WTC11 (cell line): ENCODE data around the gene CSNK1E. TPM values are rescaled to one million over a fixed set of nuclear protein-coding genes. Genes with fewer than 3 reads are reported as not detected.

Experiments used
- ATAC-seq: fragments of 200-7000 bp; cut with Tn5 transposase; 2 replicates; pipeline ENCODE4 v1.10.0; 2021; ENCODE audit warnings: mild to moderate bottlenecking, moderate library complexity
- CTCF ChIA-PET: fragments of 300-600 bp; sonication (Branson Sonifier 250); formaldehyde crosslinking; loops from one replicate; lab custom pipeline; 2021; ENCODE audit warnings: antibody characterized with exemption; lab: Charles Lee
- POLR2A ChIA-PET: fragments of 350-600 bp; sonication (Branson Sonifier 250); formaldehyde crosslinking; loops from one replicate; lab custom pipeline; 2021; ENCODE audit warnings: antibody characterized with exemption; lab: Charles Lee
- DNase-seq: peaks from one replicate; pipeline ENCODE4 v3.0.0; 2021; ENCODE audit warnings: low spot score
- H3K27ac Mint-ChIP-seq: 2 replicates; pipeline ENCODE4 v1.8.0; 2021; ENCODE audit warnings: mixed read lengths
- H3K27me3 Mint-ChIP-seq: 2 replicates; pipeline ENCODE4 v1.8.0; 2021; ENCODE audit warnings: low read depth, mild to moderate bottlenecking, moderate library complexity, mixed read lengths
- H3K36me3 Mint-ChIP-seq: 2 replicates; pipeline ENCODE4 v1.8.0; 2021; ENCODE audit warnings: mixed read lengths
- H3K4me1 Mint-ChIP-seq: 2 replicates; pipeline ENCODE4 v1.8.0; 2022; ENCODE audit warnings: mixed read lengths
- H3K4me3 Mint-ChIP-seq: 2 replicates; pipeline ENCODE4 v1.8.0; 2021; ENCODE audit warnings: mild to moderate bottlenecking, moderate library complexity, mixed read lengths
- H3K9me3 Mint-ChIP-seq: 2 replicates; pipeline ENCODE4 v1.8.0; 2021; ENCODE audit warnings: mixed read lengths
- EMX1 ChIP-seq: fragments of 250-450 bp; sonication (Bioruptor Pico); IDR thresholded peaks from 2 replicates; pipeline ENCODE4 v1.8.0; 2021; ENCODE audit warnings: mild to moderate bottlenecking
- GTF2I ChIP-seq: fragments of 250-450 bp; sonication (Bioruptor Pico); conservative IDR thresholded peaks from 2 replicates; pipeline ENCODE4 v1.4.0; 2021; ENCODE audit warnings: mild to moderate bottlenecking
- MYBL2 ChIP-seq: sonication (generic); formaldehyde crosslinking; IDR thresholded peaks from 2 replicates; pipeline ENCODE4 v1.8.1; 2023; ENCODE audit warnings: mild to moderate bottlenecking, moderate library complexity, missing genetic modification reagents
- NR1H2 ChIP-seq: sonication (generic); formaldehyde crosslinking; IDR thresholded peaks from 2 replicates; pipeline ENCODE4 v1.9.0; 2021; ENCODE audit warnings: mild to moderate bottlenecking, moderate library complexity, missing genetic modification reagents
- SP1 ChIP-seq: sonication (generic); formaldehyde crosslinking; conservative IDR thresholded peaks from 2 replicates; pipeline ENCODE4 v1.8.1; 2022; ENCODE audit warnings: missing genetic modification reagents
- TCF7 ChIP-seq: sonication (generic); formaldehyde crosslinking; IDR thresholded peaks from 2 replicates; pipeline ENCODE4 v1.8.0; 2022; ENCODE audit warnings: mild to moderate bottlenecking, low read depth, missing genetic modification reagents, moderate library complexity
- ZNF121 ChIP-seq: sonication (generic); formaldehyde crosslinking; IDR thresholded peaks from 2 replicates; pipeline ENCODE4 v1.8.0; 2023; ENCODE audit warnings: missing genetic modification reagents
- ZNF416 ChIP-seq: fragments of 250-450 bp; sonication (Bioruptor Pico); IDR thresholded peaks from 2 replicates; pipeline ENCODE4 v1.9.0; 2021; ENCODE audit warnings: mild to moderate bottlenecking, inconsistent platforms
- total RNA-seq: library from RNA; stranded (reverse); gene quantifications from 3 replicates; pipeline ENCODE4 v1.2.3, GENCODE V29; 2021
- TF ChIP-seq, protein P1 (sequence below): sonication (generic); formaldehyde crosslinking; IDR thresholded peaks from 2 replicates; pipeline ENCODE4 v1.8.0; 2022; ENCODE audit warnings: missing genetic modification reagents
- TF ChIP-seq, protein P2 (sequence below): sonication (generic); formaldehyde crosslinking; IDR thresholded peaks from 2 replicates; pipeline ENCODE4 v1.8.1; 2023; ENCODE audit warnings: mild to moderate bottlenecking, missing genetic modification reagents, moderate library complexity
- TF ChIP-seq, protein P3 (sequence below): fragments of 250-450 bp; sonication (Bioruptor Pico); IDR thresholded peaks from 2 replicates; pipeline ENCODE4 v2.1.2; 2022; ENCODE audit warnings: mild to moderate bottlenecking, moderate library complexity
- TF ChIP-seq, protein P4 (sequence below): sonication (generic); formaldehyde crosslinking; conservative IDR thresholded peaks from 2 replicates; pipeline ENCODE4 v1.8.1; 2023; ENCODE audit warnings: mild to moderate bottlenecking, low read depth, missing genetic modification reagents, moderate library complexity
- TF ChIP-seq, protein P5 (sequence below): fragments of 250-450 bp; sonication (Bioruptor Pico); IDR thresholded peaks from 2 replicates; pipeline ENCODE4 v1.9.0; 2021; ENCODE audit warnings: mild to moderate bottlenecking
- TF ChIP-seq, protein P6 (sequence below): sonication (generic); formaldehyde crosslinking; IDR thresholded peaks from 2 replicates; pipeline ENCODE4 v1.8.0; 2023; ENCODE audit warnings: missing genetic modification reagents
- TF ChIP-seq, protein P7 (sequence below): fragments of 250-450 bp; sonication (Bioruptor Pico); IDR thresholded peaks from 2 replicates; pipeline ENCODE4 v1.9.0; 2021; ENCODE audit warnings: mild to moderate bottlenecking

CSNK1E gene
- total RNA-seq, 1 experiment from 2014 or later: 265 TPM

DNA sequence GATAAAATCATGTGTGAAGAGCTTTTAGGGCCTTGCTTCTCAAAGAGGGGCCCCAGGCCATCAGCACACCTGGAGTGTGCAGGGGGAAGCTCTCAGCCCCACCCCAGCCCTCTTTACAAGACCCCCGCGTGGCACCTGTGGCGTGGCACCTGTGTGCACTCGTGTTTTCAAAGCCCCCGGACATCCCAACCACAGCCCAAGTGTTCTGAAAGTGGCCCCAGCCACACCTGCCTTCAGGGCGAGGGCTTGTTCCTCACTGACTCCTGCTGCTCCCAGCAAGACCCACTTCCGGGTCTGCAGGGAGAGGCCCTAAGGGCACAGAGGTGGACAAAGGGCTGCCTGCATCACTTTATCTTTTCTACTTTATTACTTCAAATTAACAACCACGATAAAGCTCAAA is 26.9 kb downstream of the CSNK1E start:
- no peak overlapping the region for H3K4me3 Mint-ChIP-seq
- no peaks in the 10 kb centered on the region for H3K9me3 Mint-ChIP-seq
- peaks cover 26% of the 10 kb centered on the region for H3K36me3 Mint-ChIP-seq
- POLR2A ChIA-PET: interaction anchor here (0.6 to 0.8 kb wide), 2 partner anchors 58 to 169 kb away, joined by 3 read pairs; no protein-coding TSS in a partner anchor
- peaks cover 27% of the 10 kb centered on the region for H3K4me1 Mint-ChIP-seq
- H3K27me3 Mint-ChIP-seq: no peaks in the 10 kb centered on the region; the same call in 1 of the 2 replicates
- ATAC-seq (0 out of 2 replicates have a peak, but pooled peaks have one; percentile 9), DNase-seq (no peak)
- TF ChIP-seq, protein P1, sequence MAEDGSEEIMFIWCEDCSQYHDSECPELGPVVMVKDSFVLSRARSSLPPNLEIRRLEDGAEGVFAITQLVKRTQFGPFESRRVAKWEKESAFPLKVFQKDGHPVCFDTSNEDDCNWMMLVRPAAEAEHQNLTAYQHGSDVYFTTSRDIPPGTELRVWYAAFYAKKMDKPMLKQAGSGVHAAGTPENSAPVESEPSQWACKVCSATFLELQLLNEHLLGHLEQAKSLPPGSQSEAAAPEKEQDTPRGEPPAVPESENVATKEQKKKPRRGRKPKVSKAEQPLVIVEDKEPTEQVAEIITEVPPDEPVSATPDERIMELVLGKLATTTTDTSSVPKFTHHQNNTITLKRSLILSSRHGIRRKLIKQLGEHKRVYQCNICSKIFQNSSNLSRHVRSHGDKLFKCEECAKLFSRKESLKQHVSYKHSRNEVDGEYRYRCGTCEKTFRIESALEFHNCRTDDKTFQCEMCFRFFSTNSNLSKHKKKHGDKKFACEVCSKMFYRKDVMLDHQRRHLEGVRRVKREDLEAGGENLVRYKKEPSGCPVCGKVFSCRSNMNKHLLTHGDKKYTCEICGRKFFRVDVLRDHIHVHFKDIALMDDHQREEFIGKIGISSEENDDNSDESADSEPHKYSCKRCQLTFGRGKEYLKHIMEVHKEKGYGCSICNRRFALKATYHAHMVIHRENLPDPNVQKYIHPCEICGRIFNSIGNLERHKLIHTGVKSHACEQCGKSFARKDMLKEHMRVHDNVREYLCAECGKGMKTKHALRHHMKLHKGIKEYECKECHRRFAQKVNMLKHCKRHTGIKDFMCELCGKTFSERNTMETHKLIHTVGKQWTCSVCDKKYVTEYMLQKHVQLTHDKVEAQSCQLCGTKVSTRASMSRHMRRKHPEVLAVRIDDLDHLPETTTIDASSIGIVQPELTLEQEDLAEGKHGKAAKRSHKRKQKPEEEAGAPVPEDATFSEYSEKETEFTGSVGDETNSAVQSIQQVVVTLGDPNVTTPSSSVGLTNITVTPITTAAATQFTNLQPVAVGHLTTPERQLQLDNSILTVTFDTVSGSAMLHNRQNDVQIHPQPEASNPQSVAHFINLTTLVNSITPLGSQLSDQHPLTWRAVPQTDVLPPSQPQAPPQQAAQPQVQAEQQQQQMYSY (CRISPR knock-in tag): no peak
- CTCF ChIA-PET: interaction anchor here (0.6 to 1.1 kb wide), 3 partner anchors 28 to 608 kb away, joined by 3 read pairs; no protein-coding TSS in a partner anchor
- H3K27ac Mint-ChIP-seq: peak overlapping the region; percentile 19; the same call in 1 of the 2 replicates

DNA sequence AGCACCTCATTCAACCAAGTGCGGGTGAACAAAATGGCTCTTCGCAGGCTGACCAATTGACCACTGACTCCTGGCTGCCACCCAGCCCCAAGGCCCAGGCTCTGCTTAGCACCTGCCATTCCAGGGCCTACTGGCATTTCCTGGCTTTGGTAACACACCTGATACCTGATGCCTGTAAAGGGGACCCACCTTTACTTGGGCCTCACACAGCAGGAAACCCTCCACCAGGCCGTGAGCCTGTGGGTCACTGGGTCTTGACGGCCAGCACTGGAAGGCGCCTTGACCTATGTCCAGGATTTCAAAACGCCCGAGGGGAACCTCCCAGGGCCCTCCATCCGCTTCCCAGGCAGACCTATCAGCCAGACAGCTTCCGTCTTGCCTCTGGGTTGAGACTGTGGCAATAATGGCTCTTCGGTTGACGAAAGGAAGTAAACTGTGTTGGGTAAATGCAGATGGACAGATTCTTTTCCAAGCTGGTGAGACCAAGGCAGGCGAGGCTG is 27.6 kb downstream of the CSNK1E start:
- Mint-ChIP-seq H3K27me3 (no peaks in the 10 kb centered on the region; the same call in 1 of the 2 replicates), H3K27ac (peak overlapping the region; percentile 96), H3K4me3 (no peak overlapping the region), H3K36me3 (peaks cover 22% of the 10 kb centered on the region), H3K9me3 (no peaks in the 10 kb centered on the region), H3K4me1 (peaks cover 27% of the 10 kb centered on the region)
- ChIA-PET CTCF (interaction anchor here (1.1 kb wide), 1 partner anchor 27 kb away, joined by 3 read pairs; no protein-coding TSS in a partner anchor), POLR2A (interaction anchor here (0.8 kb wide), 1 partner anchor 59 kb away, joined by 3 read pairs; no protein-coding TSS in a partner anchor)
- TF ChIP-seq NR1H2 (CRISPR knock-in tag) (no peak), MYBL2 (no peak), ZNF121 (CRISPR knock-in tag) (no peak), ZNF416 (CRISPR knock-in tag) (no peak), EMX1 (CRISPR knock-in tag) (peak; percentile 50; the same call in 1 of the 2 replicates), SP1 (CRISPR knock-in tag) (no peak)
- TF ChIP-seq, protein P2, sequence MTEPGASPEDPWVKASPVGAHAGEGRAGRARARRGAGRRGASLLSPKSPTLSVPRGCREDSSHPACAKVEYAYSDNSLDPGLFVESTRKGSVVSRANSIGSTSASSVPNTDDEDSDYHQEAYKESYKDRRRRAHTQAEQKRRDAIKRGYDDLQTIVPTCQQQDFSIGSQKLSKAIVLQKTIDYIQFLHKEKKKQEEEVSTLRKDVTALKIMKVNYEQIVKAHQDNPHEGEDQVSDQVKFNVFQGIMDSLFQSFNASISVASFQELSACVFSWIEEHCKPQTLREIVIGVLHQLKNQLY (CRISPR knock-in tag): no peak
- TF ChIP-seq, protein P3, sequence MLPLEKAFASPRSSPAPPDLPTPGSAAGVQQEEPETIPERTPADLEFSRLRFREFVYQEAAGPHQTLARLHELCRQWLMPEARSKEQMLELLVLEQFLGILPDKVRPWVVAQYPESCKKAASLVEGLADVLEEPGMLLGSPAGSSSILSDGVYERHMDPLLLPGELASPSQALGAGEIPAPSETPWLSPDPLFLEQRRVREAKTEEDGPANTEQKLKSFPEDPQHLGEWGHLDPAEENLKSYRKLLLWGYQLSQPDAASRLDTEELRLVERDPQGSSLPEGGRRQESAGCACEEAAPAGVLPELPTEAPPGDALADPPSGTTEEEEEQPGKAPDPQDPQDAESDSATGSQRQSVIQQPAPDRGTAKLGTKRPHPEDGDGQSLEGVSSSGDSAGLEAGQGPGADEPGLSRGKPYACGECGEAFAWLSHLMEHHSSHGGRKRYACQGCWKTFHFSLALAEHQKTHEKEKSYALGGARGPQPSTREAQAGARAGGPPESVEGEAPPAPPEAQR (CRISPR knock-in tag): no peak
- TF ChIP-seq, protein P4, sequence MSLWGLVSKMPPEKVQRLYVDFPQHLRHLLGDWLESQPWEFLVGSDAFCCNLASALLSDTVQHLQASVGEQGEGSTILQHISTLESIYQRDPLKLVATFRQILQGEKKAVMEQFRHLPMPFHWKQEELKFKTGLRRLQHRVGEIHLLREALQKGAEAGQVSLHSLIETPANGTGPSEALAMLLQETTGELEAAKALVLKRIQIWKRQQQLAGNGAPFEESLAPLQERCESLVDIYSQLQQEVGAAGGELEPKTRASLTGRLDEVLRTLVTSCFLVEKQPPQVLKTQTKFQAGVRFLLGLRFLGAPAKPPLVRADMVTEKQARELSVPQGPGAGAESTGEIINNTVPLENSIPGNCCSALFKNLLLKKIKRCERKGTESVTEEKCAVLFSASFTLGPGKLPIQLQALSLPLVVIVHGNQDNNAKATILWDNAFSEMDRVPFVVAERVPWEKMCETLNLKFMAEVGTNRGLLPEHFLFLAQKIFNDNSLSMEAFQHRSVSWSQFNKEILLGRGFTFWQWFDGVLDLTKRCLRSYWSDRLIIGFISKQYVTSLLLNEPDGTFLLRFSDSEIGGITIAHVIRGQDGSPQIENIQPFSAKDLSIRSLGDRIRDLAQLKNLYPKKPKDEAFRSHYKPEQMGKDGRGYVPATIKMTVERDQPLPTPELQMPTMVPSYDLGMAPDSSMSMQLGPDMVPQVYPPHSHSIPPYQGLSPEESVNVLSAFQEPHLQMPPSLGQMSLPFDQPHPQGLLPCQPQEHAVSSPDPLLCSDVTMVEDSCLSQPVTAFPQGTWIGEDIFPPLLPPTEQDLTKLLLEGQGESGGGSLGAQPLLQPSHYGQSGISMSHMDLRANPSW (CRISPR knock-in tag): no peak
- ATAC-seq (no peak), DNase-seq (no peak)

DNA sequence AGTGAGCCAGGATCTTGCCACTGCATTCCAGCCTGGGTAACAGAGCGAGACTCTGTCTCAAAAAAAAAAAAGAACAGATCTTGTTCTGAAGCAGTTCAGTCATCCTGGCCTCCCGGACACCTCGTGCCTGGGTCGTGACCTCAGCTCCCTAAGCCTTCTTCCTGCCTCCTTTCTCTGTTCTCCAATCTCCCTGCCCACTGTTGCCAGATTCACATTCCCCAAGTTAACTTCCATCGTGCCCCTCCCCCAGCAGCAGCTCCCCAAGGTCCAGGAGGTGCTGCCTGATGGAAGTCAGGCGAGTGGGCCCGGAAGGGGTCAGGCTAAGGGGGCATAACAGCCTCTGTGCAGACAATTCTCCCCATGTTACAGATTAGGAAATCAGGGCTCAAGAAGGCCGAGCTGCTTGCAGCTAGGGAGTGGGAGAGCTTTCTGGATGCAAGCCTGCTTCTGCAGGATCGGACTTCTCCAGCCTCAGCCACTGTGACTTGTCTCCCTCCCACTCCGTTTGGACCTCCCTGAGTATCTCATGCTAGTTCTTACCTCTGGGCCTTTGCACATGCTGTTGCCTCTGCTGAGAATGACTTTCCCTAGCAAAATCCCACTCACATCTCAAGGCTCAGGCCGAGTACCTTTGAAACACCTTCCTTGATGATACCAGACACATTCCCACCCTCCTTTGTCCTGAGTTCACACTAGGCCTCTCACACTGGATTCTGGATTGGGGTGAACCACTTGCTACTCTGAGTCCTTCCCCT is 30.1 kb downstream of the CSNK1E start:
- TF ChIP-seq, protein P5, sequence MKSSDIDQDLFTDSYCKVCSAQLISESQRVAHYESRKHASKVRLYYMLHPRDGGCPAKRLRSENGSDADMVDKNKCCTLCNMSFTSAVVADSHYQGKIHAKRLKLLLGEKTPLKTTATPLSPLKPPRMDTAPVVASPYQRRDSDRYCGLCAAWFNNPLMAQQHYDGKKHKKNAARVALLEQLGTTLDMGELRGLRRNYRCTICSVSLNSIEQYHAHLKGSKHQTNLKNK (CRISPR knock-in tag): 0 out of 2 replicates have a peak, but pooled peaks have one; percentile 33
- TF ChIP-seq, protein P6, sequence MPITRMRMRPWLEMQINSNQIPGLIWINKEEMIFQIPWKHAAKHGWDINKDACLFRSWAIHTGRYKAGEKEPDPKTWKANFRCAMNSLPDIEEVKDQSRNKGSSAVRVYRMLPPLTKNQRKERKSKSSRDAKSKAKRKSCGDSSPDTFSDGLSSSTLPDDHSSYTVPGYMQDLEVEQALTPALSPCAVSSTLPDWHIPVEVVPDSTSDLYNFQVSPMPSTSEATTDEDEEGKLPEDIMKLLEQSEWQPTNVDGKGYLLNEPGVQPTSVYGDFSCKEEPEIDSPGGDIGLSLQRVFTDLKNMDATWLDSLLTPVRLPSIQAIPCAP: no peak
- TF ChIP-seq, protein P7, sequence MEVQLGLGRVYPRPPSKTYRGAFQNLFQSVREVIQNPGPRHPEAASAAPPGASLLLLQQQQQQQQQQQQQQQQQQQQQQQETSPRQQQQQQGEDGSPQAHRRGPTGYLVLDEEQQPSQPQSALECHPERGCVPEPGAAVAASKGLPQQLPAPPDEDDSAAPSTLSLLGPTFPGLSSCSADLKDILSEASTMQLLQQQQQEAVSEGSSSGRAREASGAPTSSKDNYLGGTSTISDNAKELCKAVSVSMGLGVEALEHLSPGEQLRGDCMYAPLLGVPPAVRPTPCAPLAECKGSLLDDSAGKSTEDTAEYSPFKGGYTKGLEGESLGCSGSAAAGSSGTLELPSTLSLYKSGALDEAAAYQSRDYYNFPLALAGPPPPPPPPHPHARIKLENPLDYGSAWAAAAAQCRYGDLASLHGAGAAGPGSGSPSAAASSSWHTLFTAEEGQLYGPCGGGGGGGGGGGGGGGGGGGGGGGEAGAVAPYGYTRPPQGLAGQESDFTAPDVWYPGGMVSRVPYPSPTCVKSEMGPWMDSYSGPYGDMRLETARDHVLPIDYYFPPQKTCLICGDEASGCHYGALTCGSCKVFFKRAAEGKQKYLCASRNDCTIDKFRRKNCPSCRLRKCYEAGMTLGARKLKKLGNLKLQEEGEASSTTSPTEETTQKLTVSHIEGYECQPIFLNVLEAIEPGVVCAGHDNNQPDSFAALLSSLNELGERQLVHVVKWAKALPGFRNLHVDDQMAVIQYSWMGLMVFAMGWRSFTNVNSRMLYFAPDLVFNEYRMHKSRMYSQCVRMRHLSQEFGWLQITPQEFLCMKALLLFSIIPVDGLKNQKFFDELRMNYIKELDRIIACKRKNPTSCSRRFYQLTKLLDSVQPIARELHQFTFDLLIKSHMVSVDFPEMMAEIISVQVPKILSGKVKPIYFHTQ (CRISPR knock-in tag): 0 out of 2 replicates have a peak, but pooled peaks have one; percentile 43
- TF ChIP-seq GTF2I (CRISPR knock-in tag) (peak; percentile 62; the same call in 1 of the 2 replicates), TCF7 (CRISPR knock-in tag) (no peak), EMX1 (CRISPR knock-in tag) (peak; percentile 46; the same call in 1 of the 2 replicates)
- H3K4me1 Mint-ChIP-seq: peaks cover 41% of the 10 kb centered on the region
- DNase-seq: no peak
- ATAC-seq: no peak
- H3K27me3 Mint-ChIP-seq: no peaks in the 10 kb centered on the region; the same call in 1 of the 2 replicates
- no peak overlapping the region for H3K4me3 Mint-ChIP-seq
- H3K9me3 Mint-ChIP-seq: no peaks in the 10 kb centered on the region
- ChIA-PET POLR2A (no interaction called here), CTCF (interaction anchor here (1.4 kb wide), 1 partner anchor 25 kb away, joined by 4 read pairs; no protein-coding TSS in a partner anchor)
- peaks cover 7% of the 10 kb centered on the region for H3K36me3 Mint-ChIP-seq
- H3K27ac Mint-ChIP-seq: peak overlapping the region; percentile 82
